HepG2 (cell line): Measurements from ENCODE around the gene FLAD1. TPM values are rescaled to one million over a fixed set of nuclear protein-coding genes. Genes with fewer than 3 reads are reported as not detected.

Experiments
- ATAC-seq: fragments of 200-7000 bp; cut with Tn5 transposase; 3 replicates; pipeline ENCODE4 v1.9.1; 2020; ENCODE audit warnings: mild to moderate bottlenecking, moderate library complexity
- BruUV-seq: library from RNA; stranded (reverse); fragments of 400-500 nt; replicated peaks from 2 replicates; lab custom pipeline; 2021; lab: Mats Ljungman, UMichigan
- CTCF ChIA-PET: fragments of 300-600 bp; formaldehyde crosslinking; extraction: SDS; loops from one replicate; lab custom pipeline; 2021; ENCODE audit warnings: low total read pairs, inconsistent platforms, low intra/inter-chr PET ratio; lab: Yijun Ruan, JAX
- POLR2A ChIA-PET: fragments of 350-600 bp; sonication (Branson Sonifier 250); formaldehyde crosslinking; loops from one replicate; lab custom pipeline; 2020; ENCODE audit warnings: antibody characterized with exemption, inconsistent platforms; lab: Yijun Ruan, JAX
- DNase-seq: peaks from one replicate; pipeline ENCODE4 v3.0.0-alpha.2; 2015; ENCODE audit warnings: low spot score
- FAIRE-seq: peaks from 3 replicates; lab custom pipeline; 2011; peaks lifted over from hg19 to GRCh38; lab: Jason Lieb, UNC
- H2AFZ ChIP-seq: one replicate; pipeline ENCODE4 v1.6.1; 2011; ENCODE audit warnings: low read length, inconsistent platforms
- H3K27ac ChIP-seq: fragments of 300-600 bp; 3 replicates; pipeline ENCODE4 v1.8.0; 2011; ENCODE audit warnings: mixed run types, mild to moderate bottlenecking, mixed read lengths, low read length, inconsistent platforms; ENCODE audit not compliant: insufficient read depth; ENCODE audit errors: extremely low read length
- H3K27me3 ChIP-seq, 2 experiments: fragments of 200-600 bp in 1 of 2; 2 replicates in 1 of 2; 3 replicates in 1 of 2; pipeline versions ENCODE4 v1.6.0 to v1.8.0; 2011; ENCODE audit warnings: low read length in 2 of 2, mild to moderate bottlenecking in 2 of 2, moderate library complexity in 2 of 2, inconsistent platforms in 1 of 2; ENCODE audit not compliant: insufficient read depth in 2 of 2, control insufficient read depth in 1 of 2
- H3K36me3 ChIP-seq, 2 experiments: fragments of 200-600 bp in 1 of 2; replicated peaks in 1 of 2; 2 replicates in 1 of 2; 3 replicates in 1 of 2; pipeline versions ENCODE4 v1.5.1 to v1.8.0; 2011; ENCODE audit warnings: low read length in 2 of 2, inconsistent platforms in 1 of 2; ENCODE audit not compliant: insufficient read depth in 2 of 2, control insufficient read depth in 1 of 2
- H3K4me1 ChIP-seq: 2 replicates; pipeline ENCODE4 v1.5.1; 2012; ENCODE audit warnings: low read length, inconsistent platforms; ENCODE audit not compliant: insufficient read depth
- H3K4me2 ChIP-seq: 2 replicates; pipeline ENCODE4 v1.6.0; 2011; ENCODE audit warnings: low read depth, low read length, inconsistent platforms
- H3K4me3 ChIP-seq, 3 experiments: fragments of 200-600 bp in 1 of 3; sonication (generic), shearing (Covaris generic) in 1 of 3; replicated peaks in 1 of 3; 2 replicates each; pipeline ENCODE4 v1.5.1; 2011 to 2016; ENCODE audit warnings: low read length in 3 of 3, inconsistent platforms in 2 of 3, low read depth in 2 of 3, mild to moderate bottlenecking in 2 of 3, control low read depth in 1 of 3, mixed read lengths in 1 of 3; ENCODE audit not compliant: insufficient read depth in 1 of 3
- H3K79me2 ChIP-seq: one replicate; pipeline ENCODE4 v1.6.1; 2011; ENCODE audit warnings: low read length, inconsistent platforms; ENCODE audit not compliant: insufficient read depth
- H3K9ac ChIP-seq: 2 replicates; pipeline ENCODE4 v1.6.0; 2011; ENCODE audit warnings: mild to moderate bottlenecking, low read depth, low read length, inconsistent platforms; ENCODE audit not compliant: insufficient read depth
- H3K9me3 ChIP-seq: 2 replicates; pipeline ENCODE4 v1.5.1; 2012; ENCODE audit warnings: mild to moderate bottlenecking, low read length
- H4K20me1 ChIP-seq: 2 replicates; pipeline ENCODE4 v1.6.0; 2011; ENCODE audit warnings: inconsistent platforms, mild to moderate bottlenecking, low read length, moderate library complexity; ENCODE audit not compliant: insufficient read depth
- AHR ChIP-seq: IDR thresholded peaks from 2 replicates; pipeline ENCODE4 v1.6.1; 2018; ENCODE audit warnings: missing genetic modification reagents, missing compliant biosample characterization
- CBX5 ChIP-seq: sonication (generic); formaldehyde crosslinking; IDR thresholded peaks from 2 replicates; pipeline ENCODE4 v1.4.0; 2020; ENCODE audit warnings: missing genetic modification reagents, borderline replicate concordance
- CEBPB ChIP-seq: IDR thresholded peaks from 2 replicates; pipeline ENCODE4 v1.6.1; 2011; ENCODE audit warnings: low read depth, low read length, improper control_type of control experiment, borderline replicate concordance
- GABPB1 ChIP-seq: IDR thresholded peaks from 2 replicates; pipeline ENCODE4 v1.6.1; 2016; ENCODE audit warnings: mild to moderate bottlenecking, missing genetic modification reagents, moderate library complexity, missing compliant biosample characterization
- HCFC1 ChIP-seq: fragments of 150-350 bp; IDR thresholded peaks from 2 replicates; pipeline ENCODE4 v1.6.1; 2014; ENCODE audit warnings: low read depth, low read length
- KDM2A ChIP-seq: sonication (generic); formaldehyde crosslinking; IDR thresholded peaks from 2 replicates; pipeline ENCODE4 v1.4.0; 2020; ENCODE audit warnings: low read depth, missing genetic modification reagents, borderline replicate concordance
- POLR2AphosphoS2 ChIP-seq: IDR thresholded peaks from 2 replicates; pipeline ENCODE4 v1.6.1; 2011; ENCODE audit warnings: low read depth, low read length, improper control_type of control experiment
- PRDM15 ChIP-seq: sonication (generic); formaldehyde crosslinking; IDR thresholded peaks from 2 replicates; pipeline ENCODE4 v1.4.0; 2020; ENCODE audit warnings: missing genetic modification reagents
- REXO4 ChIP-seq: sonication (generic); formaldehyde crosslinking; IDR thresholded peaks from 2 replicates; pipeline ENCODE4 v1.8.0; 2022; ENCODE audit warnings: missing genetic modification reagents, mild to moderate bottlenecking, borderline replicate concordance
- THYN1 ChIP-seq: sonication (generic); formaldehyde crosslinking; IDR thresholded peaks from 2 replicates; pipeline ENCODE4 v1.8.1; 2023; ENCODE audit warnings: low read depth, mild to moderate bottlenecking, moderate library complexity, missing genetic modification reagents, borderline replicate concordance
- XRCC5 ChIP-seq: fragments of 200-400 bp; formaldehyde crosslinking; optimal IDR thresholded peaks from 2 replicates; pipeline ENCODE3; 2017; ENCODE audit warnings: mild to moderate bottlenecking, low read length
- ZFP1 ChIP-seq: IDR thresholded peaks from 2 replicates; pipeline ENCODE4 v1.6.1; 2016
- ZKSCAN8 ChIP-seq: IDR thresholded peaks from 2 replicates; pipeline ENCODE4 v1.6.1; 2016; ENCODE audit warnings: borderline replicate concordance, missing genetic modification reagents, missing compliant biosample characterization
- ZMAT3 ChIP-seq: sonication (generic); formaldehyde crosslinking; conservative IDR thresholded peaks from 2 replicates; pipeline ENCODE4 v1.7.0; 2021; ENCODE audit warnings: missing genetic modification reagents
- ZNF432 ChIP-seq: sonication (generic); formaldehyde crosslinking; IDR thresholded peaks from 2 replicates; pipeline ENCODE4 v1.5.0; 2020; ENCODE audit warnings: missing genetic modification reagents, mild to moderate bottlenecking, borderline replicate concordance
- ZNF468 ChIP-seq: sonication (generic); formaldehyde crosslinking; IDR thresholded peaks from 2 replicates; pipeline ENCODE4 v1.8.0; 2022; ENCODE audit warnings: mild to moderate bottlenecking, moderate library complexity, missing genetic modification reagents
- ZNF572 ChIP-seq: sonication (generic); formaldehyde crosslinking; IDR thresholded peaks from 2 replicates; pipeline ENCODE4 v1.5.1; 2020; ENCODE audit warnings: mild to moderate bottlenecking, missing genetic modification reagents
- ZNF740 ChIP-seq: sonication (generic); formaldehyde crosslinking; IDR thresholded peaks from 2 replicates; pipeline ENCODE4 v1.4.0; 2020; ENCODE audit warnings: missing genetic modification reagents
- ZNF878 ChIP-seq: sonication (generic); formaldehyde crosslinking; IDR thresholded peaks from 2 replicates; pipeline ENCODE4 v1.8.1; 2023; ENCODE audit warnings: mild to moderate bottlenecking, missing genetic modification reagents, moderate library complexity
- ZNF879 ChIP-seq: sonication (generic); formaldehyde crosslinking; IDR thresholded peaks from 2 replicates; pipeline ENCODE4 v1.8.1; 2023; ENCODE audit warnings: missing genetic modification reagents
- WGBS: methylation state at CpG from one replicate; pipeline ENCODE4 v1.1.6; 2017; ENCODE audit warnings: low lambda C conversion rate; 5-methylcytosine and 5-hydroxymethylcytosine counted together
- in situ Hi-C: cut with HindIII; loops from 2 replicates; pipeline ENCODE4 v1.10.0; 2017; ENCODE audit warnings: low pct_unique_long_range_greater_than_20kb; ENCODE audit not compliant: extremely low pct_ligation_motif_present
- intact Hi-C: fragments of 100-400 bp; cut with micrococcal nuclease; formaldehyde crosslinking; loops from one replicate; pipeline ENCODE4 v1.10.0; 2022; ENCODE audit not compliant: unreplicated experiment
- polyA plus RNA-seq, 8 experiments: library from polyadenylated mRNA; depleted of rRNA in 3 of 8; stranded (reverse) in 7 of 8; unstranded in 1 of 8; fragments of >200 nt; fragmentation: Illumina TruSeq in 4 of 8; extraction: Trizol in 4 of 8; gene quantifications; 2 replicates each; pipeline versions ENCODE4 v1.2.1 to v1.2.3, GENCODE V29; 2011 to 2016; ENCODE audit warnings: low read depth in 4 of 8, missing spikeins in 1 of 8, mixed read lengths in 1 of 8; ENCODE audit not compliant: insufficient read depth in 1 of 8
- total RNA-seq, 5 experiments: library from RNA; depleted of rRNA; stranded (reverse); fragments of >200 nt; fragmentation: Illumina TruSeq; extraction: Trizol; gene quantifications; 2 replicates each; pipeline ENCODE4 v1.2.3, GENCODE V29; 2016; ENCODE audit warnings: low read depth in 1 of 5

FLAD1 gene
- total and polyA plus RNA-seq, 2 of the 13 experiments (the other 11 are each of a cell fraction or from before 2014, with no cell fraction given): 25.9 to 32.8 TPM

GRCh38 chr1:155033524-155033923 lies 50.4 kb downstream of the FLAD1 start, which contains the start of the genes DCST1 and DCST2:
DCST1 (plus strand) TSS chr1:155033824; CDS start chr1:155034037, 213 bp downstream.
DCST2 (minus strand) TSS chr1:155033781; CDS start chr1:155033701, 80 bp downstream.
- CTCF ChIA-PET: no interaction called here
- no peak within 1 kb of the TSS for H3K4me2 ChIP-seq
- TF ChIP-seq ZNF432 (no peak), REXO4 (no peak), POLR2AphosphoS2 (no peak), KDM2A (CRISPR knock-in tag) (no peak), PRDM15 (CRISPR knock-in tag) (no peak), ZNF878 (CRISPR knock-in tag) (no peak), AHR (CRISPR knock-in tag) (no peak), XRCC5 (no peak), HCFC1 (no peak), ZNF879 (CRISPR knock-in tag) (no peak), ZFP1 (no peak), ZKSCAN8 (CRISPR knock-in tag) (no peak), THYN1 (no peak), ZNF740 (no peak), CBX5 (no peak), ZMAT3 (CRISPR knock-in tag) (no peak), ZNF468 (no peak), GABPB1 (no peak), CEBPB (no peak), ZNF572 (no peak)
- TF ChIP-seq, all 625 proteins: peak for 0
- Histone ChIP-seq H3K27ac (no peak within 1 kb of the TSS), H3K79me2 (no peaks in the 10 kb centered on the region), H3K9me3 (no peaks in the 10 kb centered on the region), H3K4me1 (peaks cover 28% of the 10 kb centered on the region), H4K20me1 (no peaks in the 10 kb centered on the region), H2AFZ (no peak within 1 kb of the TSS), H3K36me3 (no peaks in the 10 kb centered on the region), H3K4me3 (no peak within 1 kb of the TSS), H3K9ac (no peak within 1 kb of the TSS), H3K27me3 (peaks cover 9 to 66% of the 10 kb centered on the region in 2 experiments)
- DNase-seq (no peak), ATAC-seq (no peak), FAIRE-seq (no peak)
- 51% methylated on average over 7 of the region's 9 CpGs for WGBS
- no TSS peak for BruUV-seq
- in situ Hi-C loops (no loop called here), intact Hi-C loops (no loop called here)
- POLR2A ChIA-PET: no interaction called here
